Neural progenitor cell (in vitro differentiated cells): Measurements from ENCODE around the gene EHD2. TPM values are rescaled to one million over a fixed set of nuclear protein-coding genes. Genes with fewer than 3 reads are reported as not detected.

Experiments
- DNase-seq: peaks from one replicate; pipeline ENCODE4 v3.0.0-alpha.2; 2016; ENCODE audit warnings: low spot score
- H2AFZ ChIP-seq: fragments of 200-600 bp; sonication (generic); replicated peaks from 2 replicates; pipeline ENCODE4 v1.6.1; 2016; ENCODE audit warnings: antibody characterized with exemption
- H3F3A ChIP-seq: fragments of 200-600 bp; sonication (generic); 2 replicates; pipeline ENCODE4 v1.6.1; 2016; ENCODE audit warnings: antibody characterized with exemption, low read depth
- H3K27ac ChIP-seq: fragments of 200-600 bp; sonication (generic); 2 replicates; pipeline ENCODE4 v1.5.1; 2016; ENCODE audit warnings: mild to moderate bottlenecking
- H3K27me3 ChIP-seq: fragments of 200-600 bp; sonication (generic); 2 replicates; pipeline ENCODE4 v1.6.1; 2016; ENCODE audit warnings: mild to moderate bottlenecking, moderate library complexity
- H3K36me3 ChIP-seq: fragments of 200-600 bp; sonication (generic); 2 replicates; pipeline ENCODE4 v1.5.1; 2016
- H3K4me1 ChIP-seq: fragments of 200-600 bp; sonication (generic); 2 replicates; pipeline ENCODE4 v1.6.1; 2016; ENCODE audit warnings: mixed run types
- H3K4me2 ChIP-seq: fragments of 200-600 bp; sonication (generic); 2 replicates; pipeline ENCODE4 v1.6.1; 2016
- H3K4me3 ChIP-seq: fragments of 200-600 bp; sonication (generic); 2 replicates; pipeline ENCODE4 v1.5.1; 2016
- H3K79me2 ChIP-seq: fragments of 200-600 bp; sonication (generic); 2 replicates; pipeline ENCODE4 v1.6.1; 2016; ENCODE audit warnings: low read depth
- H3K9ac ChIP-seq: fragments of 200-600 bp; sonication (generic); 2 replicates; pipeline ENCODE4 v1.6.1; 2016
- H3K9me3 ChIP-seq: fragments of 200-600 bp; sonication (generic); 2 replicates; pipeline ENCODE4 v1.5.1; 2016; ENCODE audit warnings: low read depth
- H4K20me1 ChIP-seq: fragments of 200-600 bp; sonication (generic); 2 replicates; pipeline ENCODE4 v1.6.1; 2016; ENCODE audit warnings: low read depth
- H3K27ac Mint-ChIP-seq: 3 replicates; pipeline ENCODE4 v1.8.0; 2021; ENCODE audit warnings: mixed read lengths
- H3K27me3 Mint-ChIP-seq: 2 replicates; pipeline ENCODE4 v1.8.0; 2022; ENCODE audit warnings: low read depth, mild to moderate bottlenecking, inconsistent platforms, moderate library complexity, mixed read lengths; ENCODE audit not compliant: insufficient read depth
- H3K36me3 Mint-ChIP-seq: 3 replicates; pipeline ENCODE4 v1.8.0; 2021; ENCODE audit warnings: mixed read lengths
- H3K4me1 Mint-ChIP-seq: 3 replicates; pipeline ENCODE4 v1.8.0; 2021; ENCODE audit warnings: mixed read lengths
- H3K4me3 Mint-ChIP-seq: 3 replicates; pipeline ENCODE4 v1.8.0; 2021; ENCODE audit warnings: mild to moderate bottlenecking, moderate library complexity, mixed read lengths
- H3K9me3 Mint-ChIP-seq: 3 replicates; pipeline ENCODE4 v1.8.0; 2020; ENCODE audit warnings: mixed read lengths
- CTCF ChIP-seq: fragments of 200-600 bp; sonication (generic); IDR thresholded peaks from 2 replicates; pipeline ENCODE4 v1.5.1; 2017; ENCODE audit warnings: antibody characterized with exemption, mild to moderate bottlenecking
- EZH2 ChIP-seq: fragments of 200-600 bp; sonication (generic); IDR thresholded peaks from 2 replicates; pipeline ENCODE4 v1.6.1; 2017; ENCODE audit warnings: antibody characterized with exemption, mild to moderate bottlenecking, moderate library complexity
- EZH2phosphoT487 ChIP-seq: fragments of 200-600 bp; sonication (generic); IDR thresholded peaks from 2 replicates; pipeline ENCODE4 v1.6.1; 2017; ENCODE audit warnings: antibody characterized with exemption
- total RNA-seq: library from RNA; depleted of rRNA; stranded (reverse); fragments of >200 nt; gene quantifications from 2 replicates; pipeline ENCODE4 v1.2.3, GENCODE V29; 2015; ENCODE audit warnings: low replicate concordance

The EHD2 gene
- total RNA-seq, 1 donor from 2014 or later = 1.5 TPM

- Histone ChIP-seq H3K4me3 (peak within 1 kb of the TSS; percentile 74), H3K27ac (peak within 1 kb of the TSS; percentile 97), H3K9me3 (no peaks in the 10 kb centered on the region), H3K36me3 (no peaks in the 10 kb centered on the region), H3K79me2 (peaks cover 47% of the 10 kb centered on the region), H3K27me3 (no peaks in the 10 kb centered on the region), H3K4me2 (peak within 1 kb of the TSS; percentile 78), H4K20me1 (peaks cover 7% of the 10 kb centered on the region), H3F3A (peaks cover 29% of the 10 kb centered on the region), H3K9ac (peak within 1 kb of the TSS; percentile 93), H3K4me1 (peaks cover 6% of the 10 kb centered on the region), H2AFZ (peak within 1 kb of the TSS; percentile 85)
- Mint-ChIP-seq H3K27me3 (peaks cover 14% of the 10 kb centered on the region), H3K4me1 (peaks cover 29% of the 10 kb centered on the region), H3K27ac (peak within 1 kb of the TSS; percentile 91), H3K36me3 (peaks cover 15% of the 10 kb centered on the region), H3K4me3 (peak within 1 kb of the TSS; percentile 93), H3K9me3 (no peaks in the 10 kb centered on the region)
- TF ChIP-seq EZH2phosphoT487 = no peak
- TF ChIP-seq EZH2 = no peak
- no peak for TF ChIP-seq CTCF
- peak; percentile 92 for DNase-seq
Measured at GRCh38 chr19:47778049-47778953, 65.1 kb downstream of the EHD2 start, which contains the start of gene SELENOW. Gene SELENOW, plus strand, starts transcription at chr19:47778703. Its CDS starts 83 bp downstream, at chr19:47778786.

DNA sequence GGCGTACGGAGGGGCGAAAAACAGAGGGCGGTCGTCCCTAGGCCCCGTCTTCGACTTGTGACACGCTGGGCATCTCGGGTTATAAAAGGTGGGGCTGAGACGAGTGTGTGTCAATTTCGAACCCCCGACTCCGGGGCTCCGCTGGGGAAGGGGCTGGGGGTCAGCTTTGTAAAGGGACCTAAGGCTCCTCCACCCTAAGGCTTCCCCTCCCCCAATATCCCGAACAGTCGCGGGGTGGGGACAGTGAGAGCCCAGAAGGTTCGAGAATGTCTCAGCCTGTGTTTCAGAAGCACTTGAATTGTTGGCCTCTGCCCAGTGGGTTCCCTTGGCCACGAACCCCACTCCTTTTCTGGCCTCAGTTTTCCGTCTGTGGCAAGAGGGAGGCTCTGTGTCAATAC lies 65.7 kb downstream of the EHD2 start:
- peaks cover 26% of the 10 kb centered on the region for H3K4me1 Mint-ChIP-seq
- peaks cover 18% of the 10 kb centered on the region for H3K36me3 Mint-ChIP-seq
- Histone ChIP-seq H3K79me2 (peaks cover 47% of the 10 kb centered on the region), H3K9ac (peak overlapping the region; percentile 93), H3K36me3 (no peaks in the 10 kb centered on the region), H3K27me3 (no peaks in the 10 kb centered on the region), H3K4me3 (peak overlapping the region; percentile 74), H2AFZ (no peak overlapping the region), H4K20me1 (peaks cover 7% of the 10 kb centered on the region), H3F3A (peaks cover 24% of the 10 kb centered on the region), H3K4me1 (peaks cover 3% of the 10 kb centered on the region), H3K9me3 (no peaks in the 10 kb centered on the region), H3K4me2 (peak overlapping the region; percentile 78), H3K27ac (no peak overlapping the region)
- no peaks in the 10 kb centered on the region for H3K9me3 Mint-ChIP-seq
- H3K27me3 Mint-ChIP-seq = peaks cover 11% of the 10 kb centered on the region
- TF ChIP-seq EZH2 = no peak
- no peak for TF ChIP-seq CTCF
- TF ChIP-seq EZH2phosphoT487 = no peak
- H3K4me3 Mint-ChIP-seq = peak overlapping the region; percentile 93
- peak overlapping the region; percentile 60 for H3K27ac Mint-ChIP-seq
- DNase-seq = peak; percentile 33

- Mint-ChIP-seq H3K36me3 (peaks cover 23% of the 10 kb centered on the region), H3K9me3 (no peaks in the 10 kb centered on the region), H3K4me1 (peaks cover 22% of the 10 kb centered on the region), H3K27ac (no peak overlapping the region), H3K4me3 (peak overlapping the region; percentile 93), H3K27me3 (peaks cover 9% of the 10 kb centered on the region)
- Histone ChIP-seq H3K4me2 (peak overlapping the region; percentile 78), H3K4me3 (peak overlapping the region; percentile 74), H3K9ac (no peak overlapping the region), H3K27me3 (no peaks in the 10 kb centered on the region), H3K27ac (no peak overlapping the region), H3K4me1 (no peaks in the 10 kb centered on the region), H4K20me1 (peaks cover 7% of the 10 kb centered on the region), H3K79me2 (peaks cover 47% of the 10 kb centered on the region), H3K9me3 (no peaks in the 10 kb centered on the region), H2AFZ (no peak overlapping the region), H3K36me3 (no peaks in the 10 kb centered on the region), H3F3A (peaks cover 22% of the 10 kb centered on the region)
- TF ChIP-seq CTCF = no peak
- no peak for DNase-seq
Measured at GRCh38 chr19:47779524-47780214, 66.4 kb downstream of the EHD2 start.
